EL (cell line): ENCODE data around the gene CFAP46.
"Not testable (repeated sequence)": the region's sequence is repeated elsewhere in the genome, so short reads cannot be mapped to it uniquely, and the experiment has no call there.

Source experiments
- DNase-seq: peaks from one replicate; pipeline ENCODE4 v3.0.0-alpha.2; 2016

The CFAP46 gene

DNA sequence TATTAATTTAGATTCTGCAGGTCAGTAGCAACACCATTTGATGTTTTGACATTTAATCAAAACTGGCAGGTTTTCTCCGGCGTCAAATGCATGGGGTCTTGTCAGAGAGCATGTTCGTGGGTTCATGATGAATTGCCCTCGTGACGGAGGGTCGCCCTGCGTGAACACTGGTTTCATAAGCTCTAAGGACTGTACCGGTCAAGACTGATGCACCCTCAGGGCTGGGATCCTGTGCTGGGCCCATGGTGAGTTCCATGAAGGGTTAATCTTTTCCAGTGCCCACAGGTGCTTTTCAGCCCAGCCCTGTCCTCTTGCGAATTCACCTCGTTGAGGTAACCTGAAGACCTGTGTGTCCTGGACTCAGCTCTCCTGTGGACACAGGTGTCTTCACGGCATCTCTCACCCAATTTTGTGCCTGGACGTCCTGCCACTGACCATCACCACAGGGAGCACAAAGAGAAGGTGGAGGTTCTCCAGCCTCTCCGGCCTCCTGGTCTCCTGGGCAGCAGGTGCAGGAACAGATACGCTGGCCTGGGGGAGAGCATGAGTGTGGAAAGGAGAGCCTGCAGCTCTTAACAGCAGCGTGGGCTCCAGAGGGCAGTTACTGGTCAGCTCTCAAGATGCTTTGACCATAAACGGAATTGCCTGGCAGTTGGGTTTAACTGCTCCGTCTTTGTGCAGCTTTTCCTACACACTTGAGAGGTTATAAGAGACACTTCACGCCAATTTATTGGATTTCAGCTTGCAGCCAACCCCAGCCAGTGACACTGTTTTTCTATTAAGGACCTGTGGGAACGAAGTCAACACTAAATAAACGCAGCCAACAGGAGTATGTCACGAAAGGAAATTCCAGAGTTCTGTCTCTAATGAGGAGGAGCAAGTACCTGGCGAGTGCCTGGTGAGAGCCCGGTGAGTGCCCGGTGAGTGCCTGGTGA is 37.4 kb upstream of the CFAP46 start:
- DNase-seq, result no peak

DNA sequence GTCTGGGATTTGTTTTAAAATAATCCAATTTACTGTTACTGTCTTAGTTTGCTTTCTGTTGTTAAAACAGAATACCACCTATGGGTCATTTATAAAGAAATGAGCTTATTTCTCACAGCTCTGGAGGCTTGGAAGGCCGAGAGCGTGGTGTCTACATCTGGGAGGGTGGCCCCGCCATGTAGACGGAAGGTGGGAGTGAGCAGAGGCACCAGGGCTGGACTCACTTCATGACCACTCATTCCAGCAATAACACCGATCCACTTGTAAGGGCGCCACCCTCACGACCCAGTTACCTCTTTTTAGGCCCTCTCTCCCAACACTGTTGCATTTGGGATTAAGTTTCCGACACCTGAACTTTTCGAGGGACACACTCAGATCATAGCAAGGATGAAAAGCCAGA is 36.2 kb upstream of the CFAP46 start:
- no peak for DNase-seq

DNA sequence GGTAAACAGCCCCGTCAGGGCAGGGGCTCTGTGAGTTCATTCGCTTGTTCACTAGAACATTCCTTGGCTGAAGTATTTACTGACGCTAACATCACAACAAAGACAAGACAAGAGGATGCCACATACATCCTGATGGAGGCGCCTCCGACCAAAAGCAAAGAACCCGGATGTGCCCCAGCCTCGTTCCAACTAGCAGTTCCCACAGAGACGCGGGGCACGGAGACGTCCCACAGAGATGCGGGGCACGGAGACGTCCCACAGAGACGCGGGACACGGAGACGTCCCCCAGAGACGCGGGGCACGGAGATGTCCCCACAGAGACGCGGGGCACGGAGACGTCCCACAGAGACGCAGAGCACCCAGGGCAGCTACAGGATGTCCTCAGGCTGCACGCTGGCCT is 35.4 kb upstream of the CFAP46 start:
- no peak for DNase-seq

DNA sequence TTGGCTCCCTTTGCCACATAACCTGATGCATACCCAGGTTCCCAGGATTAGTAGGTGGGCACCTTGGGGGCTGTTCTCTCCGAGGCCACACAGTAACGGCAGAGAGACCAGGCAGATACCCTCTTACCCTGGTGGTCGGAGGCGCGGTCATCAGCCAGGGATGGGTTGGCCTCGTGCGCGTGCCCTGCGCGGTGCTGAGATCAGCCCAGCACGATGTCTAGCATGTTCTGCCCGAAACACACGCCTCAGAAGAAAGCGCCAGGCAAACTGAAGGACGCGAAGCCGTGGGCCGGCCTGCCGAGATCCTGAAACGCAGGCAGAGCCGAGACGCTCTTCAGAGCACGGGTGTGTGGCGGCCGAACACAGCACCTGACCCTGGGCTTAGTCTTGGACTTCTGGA is 34.7 kb upstream of the CFAP46 start:
- DNase-seq, result no peak

DNA sequence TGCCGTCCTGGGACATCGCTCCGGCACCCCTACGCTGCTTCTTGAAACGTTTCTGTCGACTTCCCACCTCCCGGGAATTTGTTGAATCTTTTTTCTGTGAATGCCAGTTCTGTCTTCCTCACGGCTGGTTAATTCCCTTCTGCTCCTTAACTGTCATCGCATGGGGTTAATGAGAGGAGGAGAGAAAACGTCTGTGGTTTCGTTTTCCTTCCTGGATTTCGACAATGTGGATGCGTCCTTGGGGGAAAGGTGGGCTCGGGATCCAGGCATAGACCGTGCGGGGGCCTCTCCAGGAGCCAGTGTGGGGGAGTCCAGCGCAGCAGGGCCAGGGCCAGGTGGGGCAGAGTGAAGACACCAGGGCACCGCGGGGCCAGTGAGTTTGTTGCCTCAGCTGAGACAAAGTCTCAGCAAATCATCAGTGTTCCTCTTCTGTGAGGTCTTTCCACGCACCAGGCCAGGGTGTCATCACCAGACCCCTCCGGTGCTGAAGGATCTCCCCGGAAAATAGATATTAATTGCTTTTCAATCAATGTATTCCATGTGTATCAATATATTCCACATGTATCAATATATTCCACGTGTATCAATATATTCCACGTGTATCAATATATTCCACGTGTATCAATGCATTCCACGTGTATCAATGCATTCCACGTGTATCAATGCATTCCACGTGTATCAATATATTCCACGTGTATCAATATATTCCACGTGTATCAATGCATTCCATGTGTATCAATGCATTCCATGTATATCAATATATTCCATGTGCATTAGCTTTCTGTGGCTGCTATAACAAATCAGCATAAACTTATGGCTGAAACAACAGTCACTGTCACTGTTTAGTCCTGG is 33.7 kb upstream of the CFAP46 start:
- no peak for DNase-seq

DNA sequence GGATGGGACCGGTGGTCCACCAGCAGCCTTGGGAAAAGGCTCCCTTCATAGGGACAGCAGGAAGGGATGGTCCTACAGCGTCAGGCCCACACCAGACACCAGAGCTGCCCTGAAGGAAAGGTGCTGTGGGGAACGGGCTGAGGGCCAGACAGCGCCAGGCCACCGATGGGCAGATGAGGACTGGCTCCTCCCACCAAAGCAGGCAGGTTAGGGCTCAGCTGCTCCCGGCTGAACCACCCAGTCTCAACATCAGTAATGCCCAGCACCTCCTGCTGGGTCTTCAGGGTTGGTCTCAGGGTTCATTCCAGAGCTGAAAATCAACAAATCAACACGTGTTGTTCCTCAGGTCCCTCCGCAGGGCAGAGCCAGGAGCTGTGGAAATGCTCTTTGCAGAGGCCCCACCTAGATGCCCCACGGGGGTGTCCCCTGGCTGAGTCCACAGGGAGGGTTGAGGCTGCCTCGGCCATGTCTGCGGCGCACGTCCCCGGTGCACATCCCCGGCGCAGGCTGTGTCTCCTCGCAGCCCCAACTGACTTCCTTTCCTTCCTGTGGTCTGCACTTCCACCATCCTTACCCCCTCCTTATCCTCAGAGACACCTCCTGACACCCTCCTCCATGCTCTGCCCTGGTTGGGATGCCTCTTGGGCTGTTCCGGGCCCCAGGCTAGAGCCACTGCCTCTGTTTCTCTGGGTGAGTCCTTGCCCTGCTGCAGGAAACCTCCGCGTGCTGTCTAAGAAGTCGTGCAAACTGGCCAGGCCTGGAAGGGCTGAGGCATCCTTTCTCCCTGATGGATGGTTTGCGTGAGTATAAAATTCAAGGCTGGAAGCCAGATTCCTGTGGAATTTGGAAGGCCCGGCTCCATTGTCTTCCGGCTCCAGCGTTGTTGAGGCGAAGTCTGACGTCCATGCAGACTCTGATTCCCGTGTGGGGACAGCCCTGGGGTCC is 32.8 kb upstream of the CFAP46 start:
- no peak for DNase-seq

DNA sequence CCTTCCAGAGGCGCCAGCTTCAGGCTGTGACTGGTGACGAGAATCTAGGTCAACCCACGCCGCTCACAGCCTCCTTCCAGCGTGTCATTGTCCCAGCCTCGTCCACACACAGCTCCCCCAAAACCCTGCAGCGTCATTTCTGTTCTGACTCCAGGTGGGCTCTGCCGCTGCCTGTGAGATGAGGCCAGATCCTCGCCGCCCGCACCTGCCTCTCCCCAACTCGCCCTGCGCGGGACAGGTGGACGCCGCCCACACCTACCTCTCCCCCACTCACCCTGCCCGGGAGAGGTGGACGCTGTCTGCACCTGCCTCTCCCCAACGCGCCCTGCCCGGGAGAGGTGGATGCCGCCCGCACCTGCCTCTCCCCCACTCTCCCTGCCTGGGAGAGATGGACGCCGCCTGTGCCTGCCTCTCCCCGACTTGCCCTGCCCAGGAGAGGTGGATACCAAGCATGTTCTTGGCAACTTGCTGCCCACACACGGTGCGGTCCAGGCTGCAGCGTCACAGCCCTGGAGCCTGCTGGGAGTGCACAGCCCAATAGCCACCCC is 32.0 kb upstream of the CFAP46 start:
- no peak for DNase-seq

DNA sequence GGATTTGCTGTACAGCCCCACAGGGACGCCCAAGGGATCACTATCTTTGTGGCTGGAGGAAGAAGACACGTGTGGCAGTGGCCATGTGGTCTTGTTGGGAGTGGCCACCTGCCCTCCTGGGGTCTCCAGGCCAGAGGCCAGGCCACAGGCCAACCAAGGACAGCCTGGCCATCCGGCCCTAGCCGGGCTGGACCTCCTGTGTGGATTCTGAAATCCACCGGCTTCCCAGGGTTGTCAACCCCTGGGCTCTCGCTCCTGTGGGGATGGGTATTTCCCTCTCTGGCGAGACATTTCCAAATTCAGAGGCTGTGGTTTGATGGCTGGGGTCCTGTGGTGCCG is 31.5 kb upstream of the CFAP46 start:
- DNase-seq, result no peak

DNA sequence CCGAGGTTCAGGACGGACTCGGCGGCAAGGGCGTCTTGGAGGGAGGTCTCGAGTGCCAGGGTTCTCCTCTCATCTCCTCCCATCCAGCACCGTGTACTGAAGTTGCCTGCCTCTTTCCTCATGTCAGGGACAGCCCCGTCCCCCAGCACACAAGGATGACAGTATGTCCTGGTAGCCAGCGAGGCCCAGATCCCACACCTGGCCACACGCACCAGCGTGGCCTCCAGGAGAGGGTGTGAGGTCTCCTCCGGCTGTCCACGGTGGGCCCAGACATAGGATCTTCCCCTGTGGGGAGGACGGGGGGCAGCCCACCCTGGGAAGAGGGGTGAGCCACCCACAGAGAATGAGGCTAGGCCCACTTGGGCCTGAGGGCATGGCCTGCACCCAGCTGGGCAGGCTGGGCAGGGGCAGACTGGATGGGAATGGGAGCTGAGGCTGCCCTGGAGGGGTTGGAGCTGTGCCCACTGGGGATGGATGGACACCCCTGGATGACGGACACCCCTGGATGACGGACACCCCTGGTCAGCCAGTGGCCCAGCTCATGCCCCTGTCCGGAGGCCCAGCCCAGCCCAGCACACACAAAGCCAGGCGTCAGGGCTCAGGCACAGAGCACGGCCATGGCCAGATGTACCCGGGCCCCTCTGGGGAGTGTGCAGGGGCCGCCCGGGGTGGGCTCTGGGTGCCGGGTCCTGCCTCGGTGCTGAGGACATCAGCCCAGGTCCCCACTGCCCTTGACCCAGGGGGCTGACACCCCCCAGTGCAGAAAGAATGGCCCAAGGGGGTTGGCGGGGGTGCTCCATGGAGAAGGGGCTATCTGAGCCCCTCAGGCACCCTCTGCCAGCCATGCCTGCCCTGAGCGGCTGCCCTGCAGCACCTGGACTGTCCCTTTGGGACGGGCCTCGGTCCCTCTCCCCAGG is 30.9 kb upstream of the CFAP46 start:
- no peak for DNase-seq

DNA sequence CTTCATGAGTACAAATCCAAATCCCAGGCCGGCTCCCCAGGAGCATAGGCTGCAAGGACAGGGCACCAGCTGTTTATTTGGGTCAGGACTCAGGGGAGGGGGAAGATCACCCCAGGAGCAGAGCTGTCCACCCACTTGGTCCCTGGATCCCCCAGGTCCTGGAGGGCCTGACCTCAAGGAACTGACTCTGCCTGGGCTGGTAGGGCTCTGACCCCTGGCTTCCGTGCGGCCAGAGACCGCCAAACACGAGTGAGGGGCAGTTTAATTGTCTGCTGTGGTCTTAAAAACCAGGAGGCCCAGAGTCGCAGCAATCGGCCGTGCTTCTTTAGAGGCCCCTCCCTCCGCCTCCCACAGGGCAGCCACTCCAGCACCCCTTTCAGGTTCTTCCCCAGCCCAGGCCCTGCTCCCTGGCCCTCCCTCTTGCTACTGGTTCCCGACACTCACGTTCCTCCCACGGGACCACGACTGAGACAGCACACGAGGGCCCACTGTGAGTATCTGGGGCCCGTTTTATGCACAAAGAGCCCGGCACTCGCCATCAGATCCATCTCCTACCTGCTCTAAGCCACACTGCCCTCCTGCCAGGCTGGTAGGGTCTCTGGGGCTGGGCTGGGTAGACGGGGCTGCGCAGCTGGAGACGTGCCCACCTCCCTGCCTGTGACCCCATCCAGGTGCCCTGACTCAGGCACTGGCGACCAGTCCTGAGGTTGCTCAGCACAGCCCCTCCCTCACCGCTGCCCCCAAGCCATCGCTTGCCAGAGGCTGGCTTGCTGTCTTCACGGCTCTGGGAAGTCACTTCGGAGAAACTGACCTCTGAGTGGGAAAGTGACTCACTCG is 30.0 kb upstream of the CFAP46 start:
- no peak for DNase-seq

DNA sequence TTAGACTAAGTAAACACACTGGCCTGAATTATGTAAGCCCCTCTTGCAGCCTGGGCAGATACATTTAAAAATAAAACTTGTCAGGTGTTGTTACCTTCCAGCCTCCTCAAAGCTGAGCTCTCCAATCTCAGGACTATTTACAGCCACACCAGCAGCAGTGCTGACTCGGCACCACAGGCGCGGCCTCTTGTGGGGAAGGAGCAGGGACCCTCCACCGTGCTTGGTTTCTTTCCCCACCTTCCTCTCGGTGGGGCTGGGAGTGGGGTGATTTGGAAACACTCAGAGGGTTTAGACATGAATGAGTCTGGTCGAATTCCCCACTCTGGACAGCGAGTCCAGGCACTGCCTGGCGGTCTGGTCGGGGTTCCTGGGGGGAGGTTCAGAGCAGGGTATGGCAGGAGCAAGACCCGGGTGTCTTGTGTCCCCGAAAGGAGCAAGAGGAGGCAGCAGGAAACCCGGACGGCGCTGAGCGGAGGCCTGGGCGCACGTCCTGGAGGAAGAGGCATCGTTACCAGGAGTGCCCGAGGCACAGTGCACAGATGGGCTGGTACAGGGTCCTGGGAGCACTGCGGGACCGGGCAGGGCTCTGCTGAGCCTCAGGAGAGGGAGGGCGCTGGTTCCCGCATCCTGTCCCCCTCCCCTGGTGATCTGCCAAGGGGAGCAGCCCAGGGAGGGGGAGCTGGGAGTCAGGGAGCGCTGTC is 29.2 kb upstream of the CFAP46 start:
- DNase-seq, result no peak

DNA sequence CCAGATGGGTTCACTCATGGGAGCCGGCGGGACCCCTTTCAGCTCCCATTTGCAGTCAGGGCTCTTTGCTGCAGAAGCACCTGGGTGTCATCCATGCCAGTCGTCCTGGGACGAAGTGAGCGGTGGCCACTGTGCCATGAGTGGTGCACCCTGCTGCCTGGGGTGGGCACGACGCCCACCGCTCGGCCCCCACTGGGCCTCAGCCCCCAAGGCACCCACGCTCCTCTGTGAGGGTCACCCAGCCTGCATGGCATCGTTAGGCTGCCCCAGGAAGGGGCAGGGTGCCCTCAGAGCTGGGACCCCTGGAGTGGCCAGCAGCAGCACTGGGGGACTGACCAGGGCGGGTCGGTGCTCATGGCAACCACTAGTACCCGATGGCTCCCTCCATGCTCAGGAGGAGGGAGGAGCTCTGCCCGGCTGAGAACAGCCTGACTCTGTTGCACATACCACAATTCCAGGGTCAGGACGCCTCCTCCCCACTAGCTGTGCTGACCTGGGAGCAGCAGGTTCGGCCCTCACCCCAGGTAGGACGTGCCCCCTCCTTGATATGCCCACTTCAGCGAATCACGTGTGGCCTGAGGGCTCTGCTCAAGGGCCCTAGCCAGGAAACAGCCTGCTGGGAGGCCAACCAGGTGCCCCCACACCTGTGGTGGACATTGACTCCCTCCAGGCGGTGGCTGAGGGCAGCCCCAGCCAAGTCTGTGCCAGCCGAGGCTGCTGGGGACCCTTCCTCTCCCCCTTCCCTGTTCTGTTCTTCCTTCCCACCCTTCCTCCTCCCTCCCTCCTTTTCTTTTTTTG is 28.5 kb upstream of the CFAP46 start:
- no peak for DNase-seq

DNA sequence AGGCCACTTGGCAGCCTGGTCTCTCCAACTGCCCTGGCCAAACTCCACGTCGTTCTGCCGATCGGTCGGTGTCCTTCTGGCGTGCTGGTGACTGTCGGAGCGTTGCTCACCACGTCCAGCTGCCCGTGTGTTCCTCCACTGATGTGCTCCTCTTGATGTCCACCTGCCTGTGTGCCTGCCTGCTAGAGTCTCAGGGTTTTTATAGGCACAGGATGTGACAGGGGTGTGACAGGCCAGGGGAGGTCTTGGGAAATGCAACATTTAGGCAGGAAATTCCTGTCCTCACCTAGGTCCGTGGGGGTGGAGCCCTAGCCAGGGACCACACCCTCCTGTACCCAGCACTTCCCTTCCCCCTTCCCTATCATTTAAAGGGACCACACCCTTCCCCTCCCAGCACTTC is 25.2 kb upstream of the CFAP46 start:
- no peak for DNase-seq

DNA sequence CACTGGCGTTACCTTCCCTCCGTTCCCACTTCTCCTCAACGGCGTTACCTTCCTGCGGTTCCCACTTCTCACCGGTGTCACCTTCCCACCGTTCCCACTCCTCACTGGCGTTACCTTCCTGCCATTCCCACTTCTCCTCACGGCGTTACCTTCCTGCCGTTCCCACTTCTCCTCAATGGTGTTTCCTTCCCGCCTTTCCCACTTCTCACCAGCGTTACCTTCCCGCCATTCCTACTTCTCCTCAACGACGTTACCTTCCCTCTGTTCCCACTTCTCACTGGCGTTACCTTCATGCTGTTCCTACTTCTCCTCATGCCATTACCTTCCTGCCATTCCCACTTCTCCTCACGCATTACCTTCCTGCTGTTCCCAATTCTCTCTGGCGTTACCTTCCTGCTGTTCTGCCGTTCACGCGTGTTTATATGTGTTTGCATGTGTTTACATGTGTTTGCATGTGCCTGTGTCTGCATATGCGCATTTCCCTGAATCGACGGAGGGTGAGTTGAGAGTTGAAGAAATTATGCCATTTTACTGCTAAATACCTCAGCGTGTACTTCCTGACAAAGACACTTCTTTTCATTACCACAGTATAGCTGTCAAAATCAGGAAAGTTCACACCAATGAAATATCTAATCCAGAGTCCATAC is 23.2 kb upstream of the CFAP46 start:
- no peak for DNase-seq

DNA sequence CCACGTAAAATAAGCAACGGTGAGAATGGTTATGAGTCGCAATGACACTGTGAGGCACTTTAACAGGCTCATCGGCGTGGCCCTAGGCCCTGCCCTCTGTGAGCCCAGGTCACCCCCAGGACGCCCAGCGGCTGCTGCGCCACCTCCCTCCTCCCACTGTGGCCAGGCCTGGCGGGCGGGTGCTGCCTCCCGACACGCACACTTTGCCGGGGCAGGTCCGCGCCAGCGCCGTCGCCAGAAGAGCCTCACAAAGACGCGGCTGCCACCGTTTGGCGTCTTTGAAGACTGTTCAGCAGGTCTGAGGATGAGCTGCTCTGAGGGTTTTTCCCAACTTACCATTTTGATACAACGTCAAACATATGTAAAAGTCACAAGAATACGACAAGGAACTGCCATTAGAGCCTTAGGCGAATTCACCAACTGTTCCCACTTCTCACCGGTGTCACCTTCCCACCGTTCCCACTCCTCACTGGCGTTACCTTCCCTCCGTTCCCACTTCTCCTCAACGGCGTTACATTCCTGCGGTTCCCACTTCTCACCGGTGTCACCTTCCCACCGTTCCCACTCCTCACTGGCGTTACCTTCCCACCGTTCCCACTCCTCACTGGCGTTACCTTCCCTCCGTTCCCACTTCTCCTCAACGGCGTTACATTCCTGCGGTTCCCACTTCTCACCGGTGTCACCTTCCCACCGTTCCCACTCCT is 22.5 kb upstream of the CFAP46 start:
- DNase-seq, result not testable (repeated sequence)

DNA sequence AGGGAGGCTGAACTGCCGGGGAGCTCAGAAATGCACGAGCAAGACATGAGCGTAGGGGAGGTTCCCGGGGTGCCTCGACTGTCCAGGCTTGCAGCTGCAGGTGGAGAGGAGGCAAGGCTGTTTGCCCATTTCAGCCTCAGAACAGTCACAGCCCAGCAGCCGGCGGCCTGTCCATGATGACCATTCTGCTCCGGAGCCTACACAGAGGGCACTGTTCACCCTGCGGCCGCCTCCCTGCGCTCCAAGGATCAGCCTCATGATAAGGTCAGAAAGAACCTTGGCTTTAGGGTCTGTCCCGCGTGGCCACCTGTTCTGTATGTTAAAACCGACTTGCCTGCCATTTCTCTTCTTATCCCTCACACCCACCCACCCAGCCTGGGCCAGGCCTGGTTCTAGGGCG is 21.9 kb upstream of the CFAP46 start:
- DNase-seq, result no peak

DNA sequence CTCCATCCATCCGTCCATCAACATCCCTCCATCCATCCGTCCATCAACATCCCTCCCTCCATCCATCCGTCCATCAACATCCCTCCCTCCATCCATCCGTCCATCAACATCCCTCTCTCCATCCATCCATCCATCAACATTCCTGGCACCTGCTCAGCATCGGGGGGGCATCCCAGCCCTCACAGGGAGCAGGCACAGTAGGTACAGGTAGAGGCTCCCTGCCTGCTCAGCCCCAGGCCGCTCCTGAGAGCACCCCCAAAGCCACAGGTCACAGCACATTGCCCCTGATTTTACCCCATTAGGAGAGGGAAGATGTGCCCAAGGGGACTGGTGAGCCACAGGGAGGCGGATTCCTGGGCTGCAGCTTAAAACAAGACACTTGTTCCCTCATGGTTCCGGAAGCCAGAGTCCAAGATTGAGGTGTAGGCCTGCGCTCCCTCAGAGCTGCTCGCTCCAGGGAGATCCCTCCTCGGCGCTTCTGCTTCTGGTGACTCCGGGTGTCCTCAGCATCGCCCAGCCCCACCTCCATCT is 21.1 kb upstream of the CFAP46 start:
- DNase-seq, result no peak
